T-helper 2 cell treated with Interferon-gamma antibody and Interleukin-4, amounts not matched to agents 5 μg/mL and 100 μg/mL, for 36 hours (primary cell): ENCODE results near the gene CHRNA4.
"Not testable (repeated sequence)": the region's sequence is repeated elsewhere in the genome, so short reads cannot be mapped to it uniquely, and the experiment has no call there.

ENCODE experiments used
- DNase-seq: peaks from one replicate; pipeline ENCODE4 v3.0.0; 2021; ENCODE audit warnings: low spot score
- H3K27ac Mint-ChIP-seq: one replicate; pipeline ENCODE4 v1.8.0; 2021; ENCODE audit warnings: mild to moderate bottlenecking, mixed read lengths
- H3K27me3 Mint-ChIP-seq: one replicate; pipeline ENCODE4 v1.8.0; 2021; ENCODE audit warnings: low read depth, mixed read lengths
- H3K36me3 Mint-ChIP-seq: one replicate; pipeline ENCODE4 v1.8.0; 2021; ENCODE audit warnings: low read depth, mixed read lengths
- H3K4me1 Mint-ChIP-seq: one replicate; pipeline ENCODE4 v1.8.0; 2021; ENCODE audit warnings: low read depth, mixed read lengths
- H3K4me3 Mint-ChIP-seq: one replicate; pipeline ENCODE4 v1.8.0; 2022; ENCODE audit warnings: mild to moderate bottlenecking, moderate library complexity, mixed read lengths
- H3K9me3 Mint-ChIP-seq: one replicate; pipeline ENCODE4 v1.8.0; 2021; ENCODE audit warnings: mixed read lengths

The CHRNA4 gene

DNA sequence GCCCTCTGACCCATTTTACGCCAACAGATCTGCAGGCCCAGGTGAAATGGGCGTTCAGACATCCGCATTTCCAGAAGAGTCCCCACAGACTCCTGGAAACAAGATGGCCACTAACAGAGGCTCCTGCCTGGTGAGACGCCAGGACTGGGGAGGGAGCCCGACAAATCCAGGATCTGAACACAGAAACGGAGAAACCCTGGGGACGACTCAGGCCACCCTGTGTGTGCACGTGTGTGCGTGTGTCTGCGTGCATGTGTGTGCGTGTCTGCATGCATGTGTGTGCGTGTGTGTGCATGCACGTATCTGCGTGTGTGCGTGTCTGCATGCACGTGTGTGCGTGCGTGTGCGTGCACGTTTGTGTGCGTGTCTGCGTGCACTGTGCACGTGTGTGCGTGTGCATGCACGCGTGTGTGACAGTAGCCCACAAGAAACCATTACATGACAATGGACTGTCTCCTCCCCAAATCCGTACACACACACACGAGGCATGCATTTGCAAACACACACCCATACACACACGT is 24.9 kb downstream of the CHRNA4 start:
- H3K4me1 Mint-ChIP-seq = no peaks in the 10 kb centered on the region
- H3K9me3 Mint-ChIP-seq = peaks cover 27% of the 10 kb centered on the region
- DNase-seq = no peak
- H3K4me3 Mint-ChIP-seq = no peak overlapping the region
- no peaks in the 10 kb centered on the region for H3K36me3 Mint-ChIP-seq
- peaks cover 3% of the 10 kb centered on the region for H3K27me3 Mint-ChIP-seq
- no peak overlapping the region for H3K27ac Mint-ChIP-seq

DNA sequence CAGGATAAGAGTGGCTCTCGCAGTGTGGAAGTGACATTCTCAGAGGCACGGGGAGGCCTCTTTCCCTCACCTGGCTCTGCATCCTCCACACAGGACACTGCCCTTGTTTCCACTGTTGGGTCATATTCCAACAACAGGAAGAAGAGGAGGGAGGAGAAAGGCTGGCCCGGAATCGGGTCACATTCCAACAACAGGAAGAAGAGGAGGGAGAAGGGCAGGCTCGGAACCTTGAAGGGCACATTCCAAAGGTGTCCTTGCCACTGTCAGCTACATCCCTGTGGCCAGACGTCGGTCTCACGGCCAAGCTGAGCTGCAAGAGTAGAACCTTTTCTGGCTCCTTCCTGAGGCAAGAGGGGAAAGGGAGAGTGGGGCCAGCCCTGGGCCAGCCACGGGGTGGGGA is 25.4 kb downstream of the CHRNA4 start:
- H3K9me3 Mint-ChIP-seq = peaks cover 27% of the 10 kb centered on the region
- no peak for DNase-seq
- H3K36me3 Mint-ChIP-seq = no peaks in the 10 kb centered on the region
- H3K27me3 Mint-ChIP-seq = peaks cover 3% of the 10 kb centered on the region
- no peak overlapping the region for H3K4me3 Mint-ChIP-seq
- H3K27ac Mint-ChIP-seq = no peak overlapping the region
- H3K4me1 Mint-ChIP-seq = no peaks in the 10 kb centered on the region

GRCh38 chr20:63335060-63335459 is 26.1 kb downstream of the CHRNA4 start:
- not testable (repeated sequence) for DNase-seq, H3K27me3 Mint-ChIP-seq, H3K36me3 Mint-ChIP-seq, H3K4me1 Mint-ChIP-seq, H3K4me3 Mint-ChIP-seq, H3K27ac Mint-ChIP-seq
- peaks cover 24% of the 10 kb centered on the region for H3K9me3 Mint-ChIP-seq

GRCh38 chr20:63334356-63334755 is 26.8 kb downstream of the CHRNA4 start:
- Mint-ChIP-seq H3K9me3 (peaks cover 17% of the 10 kb centered on the region), H3K36me3 (no peaks in the 10 kb centered on the region), H3K4me1 (no peaks in the 10 kb centered on the region), H3K4me3 (no peak overlapping the region), H3K27ac (no peak overlapping the region), H3K27me3 (peaks cover 3% of the 10 kb centered on the region)
- no peak for DNase-seq

DNA sequence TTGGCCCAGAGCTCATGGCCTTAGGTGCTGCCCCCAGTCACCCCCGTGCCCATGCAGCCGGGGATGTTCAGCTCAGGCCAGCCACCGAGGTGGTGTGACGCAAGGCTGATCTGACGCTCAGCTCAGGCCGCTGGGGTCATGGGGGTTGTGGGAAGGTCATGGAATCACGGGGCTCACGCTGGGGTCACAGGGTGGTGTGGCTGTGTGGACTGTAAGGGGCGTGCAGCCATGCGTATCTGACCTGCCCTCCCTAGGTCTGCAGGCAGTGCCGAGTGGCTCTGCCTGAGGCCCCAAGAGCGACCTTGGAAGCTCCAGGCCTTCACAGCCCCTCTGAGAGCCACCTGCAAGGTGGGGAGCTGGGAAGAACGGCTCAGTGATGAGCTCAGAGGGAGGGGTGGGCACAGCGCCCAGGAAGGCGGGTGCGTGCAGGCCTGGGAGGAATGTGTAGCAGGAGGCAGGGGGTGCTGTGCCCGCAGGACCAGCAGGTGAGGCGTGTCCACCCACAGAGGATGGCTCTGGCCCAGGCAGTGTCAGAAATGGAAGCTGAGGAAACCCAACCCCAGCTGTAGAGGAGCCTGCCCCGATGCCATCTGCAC is 27.8 kb downstream of the CHRNA4 start:
- no peak overlapping the region for H3K27ac Mint-ChIP-seq
- H3K27me3 Mint-ChIP-seq = peaks cover 3% of the 10 kb centered on the region
- peaks cover 10% of the 10 kb centered on the region for H3K9me3 Mint-ChIP-seq
- H3K36me3 Mint-ChIP-seq = no peaks in the 10 kb centered on the region
- H3K4me3 Mint-ChIP-seq = no peak overlapping the region
- H3K4me1 Mint-ChIP-seq = no peaks in the 10 kb centered on the region
- DNase-seq = no peak

DNA sequence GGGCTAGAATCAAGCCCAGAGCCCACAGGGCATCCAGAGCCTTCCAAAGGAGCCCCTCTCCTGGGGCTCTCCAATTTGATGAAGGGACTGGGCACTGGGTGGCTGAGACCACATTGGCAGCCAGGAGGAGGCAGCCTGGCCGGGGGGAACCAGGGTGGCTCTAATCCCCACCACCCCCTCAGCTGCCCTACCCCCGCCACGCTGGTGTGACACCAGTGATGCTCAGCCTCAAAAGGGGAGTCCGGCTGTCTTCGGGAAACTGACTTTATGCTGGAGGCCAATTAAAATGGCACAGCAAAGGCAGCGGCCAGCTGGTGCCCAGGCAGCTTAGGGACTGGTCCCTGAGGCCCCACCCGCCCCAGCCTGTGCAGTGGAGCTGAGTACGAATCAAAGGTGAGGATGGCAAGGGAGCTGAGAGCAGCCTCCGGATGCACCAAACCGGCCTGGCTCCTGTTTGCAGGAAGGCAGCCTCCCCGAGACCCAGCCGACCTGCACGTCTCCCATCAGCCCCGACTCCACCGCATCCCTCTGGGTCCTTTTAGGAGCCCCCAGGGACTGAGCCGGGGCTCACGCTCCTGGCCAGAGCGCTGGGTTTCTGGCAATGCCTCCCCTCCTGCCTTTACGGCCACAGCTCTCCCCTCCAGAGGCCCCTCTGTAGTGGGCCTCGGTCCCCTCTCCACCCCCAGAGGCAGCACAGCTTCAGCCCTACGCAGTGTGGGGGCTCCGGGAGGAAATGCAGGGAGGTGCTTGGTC is 28.5 kb downstream of the CHRNA4 start:
- Mint-ChIP-seq H3K4me3 (no peak overlapping the region), H3K27me3 (peaks cover 3% of the 10 kb centered on the region), H3K36me3 (no peaks in the 10 kb centered on the region), H3K27ac (no peak overlapping the region), H3K9me3 (peaks cover 9% of the 10 kb centered on the region), H3K4me1 (no peaks in the 10 kb centered on the region)
- DNase-seq = no peak

GRCh38 chr20:63331741-63332400 is 29.3 kb downstream of the CHRNA4 start:
- Mint-ChIP-seq H3K4me3 (no peak overlapping the region), H3K27me3 (peaks cover 1% of the 10 kb centered on the region), H3K9me3 (peaks cover 9% of the 10 kb centered on the region), H3K4me1 (no peaks in the 10 kb centered on the region), H3K36me3 (no peaks in the 10 kb centered on the region), H3K27ac (no peak overlapping the region)
- DNase-seq = no peak

DNA sequence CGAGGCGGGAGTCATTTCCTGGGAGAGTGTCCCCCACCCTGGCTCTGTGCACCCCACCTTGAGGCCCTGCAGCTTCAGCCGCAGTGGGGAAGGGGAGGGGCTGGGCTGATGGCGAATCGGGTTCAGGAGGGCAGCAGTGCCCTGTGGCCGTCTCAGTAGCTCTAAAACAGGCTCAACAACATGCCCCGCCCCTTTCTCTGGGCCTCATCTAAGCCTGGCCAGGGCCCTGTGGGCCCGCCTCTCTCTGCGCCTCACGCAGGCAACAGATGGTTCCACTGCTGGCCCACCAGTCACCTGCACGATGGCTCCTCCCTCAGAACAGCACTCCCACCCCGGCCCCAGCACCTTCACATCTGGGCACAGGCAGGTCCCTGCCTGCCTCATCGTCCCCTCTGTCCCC is 30.2 kb downstream of the CHRNA4 start:
- Mint-ChIP-seq H3K36me3 (no peaks in the 10 kb centered on the region), H3K27ac (no peak overlapping the region), H3K4me3 (no peak overlapping the region), H3K27me3 (no peaks in the 10 kb centered on the region), H3K4me1 (no peaks in the 10 kb centered on the region), H3K9me3 (peaks cover 9% of the 10 kb centered on the region)
- DNase-seq = no peak

- Mint-ChIP-seq H3K9me3 (peaks cover 9% of the 10 kb centered on the region), H3K27me3 (no peaks in the 10 kb centered on the region), H3K36me3 (no peaks in the 10 kb centered on the region), H3K4me1 (no peaks in the 10 kb centered on the region), H3K27ac (no peak overlapping the region), H3K4me3 (no peak overlapping the region)
- no peak for DNase-seq
These were observed 30.9 kb downstream of the CHRNA4 start for GRCh38 chr20:63330084-63330760.

GRCh38 chr20:63329331-63330083 is 31.6 kb downstream of the CHRNA4 start:
- Mint-ChIP-seq H3K27ac (no peak overlapping the region), H3K27me3 (no peaks in the 10 kb centered on the region)

GRCh38 chr20:63328718-63329275 is 32.4 kb downstream of the CHRNA4 start:
- no peak for DNase-seq
- Mint-ChIP-seq H3K27me3 (peaks cover 4% of the 10 kb centered on the region), H3K4me1 (no peaks in the 10 kb centered on the region), H3K9me3 (peaks cover 9% of the 10 kb centered on the region), H3K4me3 (no peak overlapping the region), H3K36me3 (no peaks in the 10 kb centered on the region), H3K27ac (no peak overlapping the region)

More at GRCh38 chr20:63329331-63330083, 31.6 kb downstream of the CHRNA4 start:
- no peaks in the 10 kb centered on the region for H3K36me3 Mint-ChIP-seq
- no peak for DNase-seq
- peaks cover 9% of the 10 kb centered on the region for H3K9me3 Mint-ChIP-seq
- no peak overlapping the region for H3K4me3 Mint-ChIP-seq
- no peaks in the 10 kb centered on the region for H3K4me1 Mint-ChIP-seq

DNA sequence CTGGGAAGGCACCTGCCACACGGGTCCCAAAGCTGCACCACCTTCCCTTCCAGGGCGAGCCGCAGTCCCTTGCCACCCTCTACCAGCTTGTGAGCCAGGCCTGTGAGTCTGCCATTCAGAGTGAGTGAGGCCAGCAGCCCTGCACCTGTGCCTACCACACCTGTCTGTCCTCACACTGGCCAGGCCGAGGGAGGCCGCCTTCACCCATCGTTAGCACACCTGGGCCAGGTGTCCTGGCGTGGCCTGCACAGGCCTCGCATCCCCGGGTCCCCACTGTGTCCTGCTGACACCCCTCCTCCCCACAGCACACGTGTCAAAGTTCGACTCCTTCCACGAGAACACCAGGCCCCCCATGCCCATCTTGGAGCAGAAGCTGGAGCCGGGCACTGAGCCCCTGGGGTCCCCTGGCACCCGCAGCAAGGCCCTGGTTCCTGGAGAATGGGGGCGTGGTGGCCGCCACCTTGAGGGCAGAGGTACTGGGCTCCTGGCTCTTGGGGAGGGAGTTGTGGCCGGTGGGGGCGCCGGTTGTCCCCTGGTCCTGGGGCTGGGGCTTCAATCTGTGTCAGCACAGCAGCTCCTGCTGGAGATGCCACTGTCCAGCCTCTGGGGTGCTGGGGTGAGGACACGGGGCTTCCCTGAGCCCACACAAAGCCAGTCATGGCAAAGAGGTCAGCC is 33.0 kb downstream of the CHRNA4 start:
- no peaks in the 10 kb centered on the region for H3K36me3 Mint-ChIP-seq
- peaks cover 6% of the 10 kb centered on the region for H3K27me3 Mint-ChIP-seq
- no peak for DNase-seq
- no peak overlapping the region for H3K27ac Mint-ChIP-seq
- H3K4me1 Mint-ChIP-seq = no peaks in the 10 kb centered on the region
- no peak overlapping the region for H3K4me3 Mint-ChIP-seq
- peaks cover 9% of the 10 kb centered on the region for H3K9me3 Mint-ChIP-seq
